Measurements from ENCODE around the gene SLC43A3.
A peak's percentile ranks its signal among the peaks of the same experiment; 100 is the strongest.

Gene SLC43A3

DNA sequence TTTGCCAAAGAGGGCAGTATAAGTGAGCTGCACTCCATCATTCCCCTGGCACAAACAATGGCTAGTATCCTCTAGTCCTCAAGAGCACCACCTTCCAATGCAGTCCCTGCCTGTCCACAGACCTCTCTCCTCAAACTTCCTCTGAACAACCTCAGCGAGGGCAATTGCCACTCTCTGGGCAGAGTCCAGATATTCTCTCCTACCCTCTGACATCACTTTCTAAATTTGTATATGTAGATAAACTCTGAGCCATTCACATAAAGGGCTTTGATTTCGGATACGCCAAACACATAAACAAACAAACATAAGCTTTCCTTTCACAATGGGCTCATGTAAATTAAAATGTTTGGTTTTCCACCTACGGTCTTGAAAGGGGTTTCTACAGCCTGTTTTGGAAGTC lies 3.0 kb upstream of the SLC43A3 start:
- Histone ChIP-seq H3K9ac (ENCODE audit: low read depth in 1 of 2, low read length in 2 of 2) (no peak overlapping the region), H3K36me3 (ENCODE audit: control insufficient read depth in 2 of 2, insufficient read depth in 2 of 2, low read length in 2 of 2) (no peaks in the 10 kb centered on the region), H3K4me1 (ENCODE audit: control insufficient read depth in 2 of 2, insufficient read depth in 2 of 2, low read length in 2 of 2) (peaks cover 19 to 20% of the 10 kb centered on the region in 2 donors), H3K4me3 (ENCODE audit: low read length in 2 of 2) (no peak overlapping the region), H3K27ac (ENCODE audit: low read depth in 2 of 2, low read length in 2 of 2) (no peak overlapping the region), H3K9me3 (ENCODE audit: control insufficient read depth in 2 of 2, low read length in 2 of 2) (no peaks in the 10 kb centered on the region), H3K27me3 (ENCODE audit: control insufficient read depth in 2 of 2, insufficient read depth in 2 of 2, low read length in 2 of 2) (no peaks in the 10 kb centered on the region)

GRCh38 chr11:57428643-57429042 lies 1.7 kb upstream of the SLC43A3 start:
- H3K4me3 ChIP-seq (ENCODE audit: low read length in 2 of 2): no peak overlapping the region
- no peak overlapping the region for H3K27ac ChIP-seq (ENCODE audit: low read depth in 2 of 2, low read length in 2 of 2)
- no peaks in the 10 kb centered on the region for H3K27me3 ChIP-seq (ENCODE audit: control insufficient read depth in 2 of 2, insufficient read depth in 2 of 2, low read length in 2 of 2)
- H3K36me3 ChIP-seq (ENCODE audit: control insufficient read depth in 2 of 2, insufficient read depth in 2 of 2, low read length in 2 of 2): no peaks in the 10 kb centered on the region
- no peak overlapping the region for H3K9ac ChIP-seq (ENCODE audit: low read depth in 1 of 2, low read length in 2 of 2)
- no peaks in the 10 kb centered on the region for H3K9me3 ChIP-seq (ENCODE audit: control insufficient read depth in 2 of 2, low read length in 2 of 2)
- peaks cover 27 to 30% of the 10 kb centered on the region in 2 donors for H3K4me1 ChIP-seq (ENCODE audit: control insufficient read depth in 2 of 2, insufficient read depth in 2 of 2, low read length in 2 of 2)

DNA sequence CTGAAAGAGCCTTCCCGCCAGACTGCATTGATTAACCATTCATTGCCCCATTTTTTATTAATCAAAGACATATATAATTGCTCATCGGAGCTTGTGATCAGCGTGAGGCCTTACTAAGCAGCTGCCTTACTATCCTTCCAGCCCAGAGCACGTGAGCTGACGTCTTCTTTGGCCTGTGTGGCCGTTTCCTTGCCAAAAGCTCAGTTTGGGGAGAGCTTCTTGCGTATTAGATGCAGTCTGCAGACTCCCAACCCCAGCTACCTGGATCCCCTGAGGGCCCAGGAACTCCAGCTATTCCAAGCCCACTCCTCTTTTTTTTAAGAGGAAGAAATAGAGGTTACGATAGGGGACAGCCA lies 784 bp upstream of the SLC43A3 start:
- no peaks in the 10 kb centered on the region for H3K9me3 ChIP-seq (ENCODE audit: control insufficient read depth in 2 of 2, low read length in 2 of 2)
- peak overlapping the region; percentile 69 to 81 for H3K27ac ChIP-seq (ENCODE audit: low read depth in 2 of 2, low read length in 2 of 2)
- H3K27me3 ChIP-seq (ENCODE audit: control insufficient read depth in 2 of 2, insufficient read depth in 2 of 2, low read length in 2 of 2): no peaks in the 10 kb centered on the region
- H3K4me3 ChIP-seq (ENCODE audit: low read length in 2 of 2): no peak overlapping the region
- H3K9ac ChIP-seq (ENCODE audit: low read depth in 1 of 2, low read length in 2 of 2): no peak overlapping the region
- peaks cover 27 to 30% of the 10 kb centered on the region in 2 donors for H3K4me1 ChIP-seq (ENCODE audit: control insufficient read depth in 2 of 2, insufficient read depth in 2 of 2, low read length in 2 of 2)
- no peaks in the 10 kb centered on the region for H3K36me3 ChIP-seq (ENCODE audit: control insufficient read depth in 2 of 2, insufficient read depth in 2 of 2, low read length in 2 of 2)

DNA sequence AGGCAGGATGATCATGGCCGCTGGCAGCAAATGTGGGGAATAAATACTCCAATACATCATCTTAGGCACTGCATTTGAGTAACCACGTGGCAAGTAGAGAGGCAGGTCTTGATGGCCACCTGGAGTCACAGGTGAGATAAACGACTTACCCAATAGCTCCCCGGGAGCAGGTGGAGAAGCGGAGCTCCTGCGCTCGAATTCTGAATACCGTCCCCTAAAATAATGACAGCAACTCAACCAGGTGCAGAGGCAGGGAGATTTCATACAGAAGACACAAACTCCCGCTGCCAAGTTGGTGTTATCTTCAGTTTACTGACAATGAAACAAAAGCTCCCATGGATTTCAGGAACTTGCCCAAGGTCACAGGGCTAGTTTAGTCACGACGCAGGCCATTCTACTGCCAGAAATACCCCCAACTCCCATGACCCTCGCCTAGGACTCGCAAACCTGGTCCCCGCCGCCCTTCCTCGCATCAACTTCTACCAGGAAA lies 437 bp downstream of the SLC43A3 start:
- H3K9me3 ChIP-seq (ENCODE audit: control insufficient read depth in 2 of 2, low read length in 2 of 2): no peaks in the 10 kb centered on the region
- peak overlapping the region; percentile 54 to 71 for H3K4me3 ChIP-seq (ENCODE audit: low read length in 2 of 2)
- no peaks in the 10 kb centered on the region for H3K27me3 ChIP-seq (ENCODE audit: control insufficient read depth in 2 of 2, insufficient read depth in 2 of 2, low read length in 2 of 2)
- no peaks in the 10 kb centered on the region for H3K36me3 ChIP-seq (ENCODE audit: control insufficient read depth in 2 of 2, insufficient read depth in 2 of 2, low read length in 2 of 2)
- H3K9ac ChIP-seq (ENCODE audit: low read depth in 1 of 2, low read length in 2 of 2): peak overlapping the region; percentile 62 to 66
- H3K27ac ChIP-seq (ENCODE audit: low read depth in 2 of 2, low read length in 2 of 2): peak overlapping the region; percentile 69 to 81
- H3K4me1 ChIP-seq (ENCODE audit: control insufficient read depth in 2 of 2, insufficient read depth in 2 of 2, low read length in 2 of 2): peaks cover 27 to 30% of the 10 kb centered on the region in 2 donors

DNA sequence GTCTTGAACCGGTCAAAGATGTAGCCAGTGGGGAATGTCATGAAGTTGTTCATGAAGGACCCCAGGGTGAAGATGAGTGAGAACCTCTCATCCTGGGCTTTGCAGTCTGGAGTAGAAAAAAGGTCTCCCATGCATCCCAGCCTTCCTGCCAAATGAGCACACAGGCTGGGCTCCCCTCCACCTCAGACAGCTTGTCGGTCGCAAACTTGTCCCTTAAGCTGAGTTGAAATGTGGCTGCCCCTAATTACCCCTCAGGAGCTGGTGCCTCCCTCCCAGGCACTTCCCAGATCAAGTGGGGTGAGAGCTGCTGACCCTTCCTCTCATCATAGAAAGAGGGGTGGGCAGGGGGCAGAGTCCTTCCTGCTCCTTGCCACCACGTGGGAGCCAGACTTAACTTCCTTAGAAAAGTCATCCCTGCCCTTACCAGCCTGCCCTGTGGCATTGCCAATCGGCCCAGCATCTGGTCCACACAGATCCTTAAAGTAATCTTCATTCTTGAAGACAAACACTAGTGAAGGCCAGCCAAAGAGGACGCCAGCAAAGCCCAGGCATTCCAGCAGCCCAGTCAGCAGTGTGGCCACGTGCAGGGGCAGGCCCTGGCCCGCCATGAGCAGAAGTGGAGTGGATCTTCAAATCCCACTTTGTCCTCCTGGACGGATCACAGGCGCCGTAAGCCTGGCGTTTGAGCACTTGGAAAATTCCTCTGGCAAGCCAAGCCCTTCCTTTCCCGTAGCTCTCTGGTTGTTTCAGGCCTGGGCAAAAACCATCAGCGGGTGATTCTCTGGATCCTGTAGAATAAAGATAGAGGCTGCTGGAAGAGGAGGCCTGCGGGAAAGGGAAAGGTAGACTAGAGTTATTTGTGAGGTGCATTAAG lies 1.1 kb downstream of the SLC43A3 start:
- H3K4me1 ChIP-seq (ENCODE audit: control insufficient read depth in 2 of 2, insufficient read depth in 2 of 2, low read length in 2 of 2): peaks cover 27 to 30% of the 10 kb centered on the region in 2 donors
- peak overlapping the region; percentile 54 to 71 for H3K4me3 ChIP-seq (ENCODE audit: low read length in 2 of 2)
- no peaks in the 10 kb centered on the region for H3K27me3 ChIP-seq (ENCODE audit: control insufficient read depth in 2 of 2, insufficient read depth in 2 of 2, low read length in 2 of 2)
- H3K9me3 ChIP-seq (ENCODE audit: control insufficient read depth in 2 of 2, low read length in 2 of 2): no peaks in the 10 kb centered on the region
- H3K9ac ChIP-seq (ENCODE audit: low read depth in 1 of 2, low read length in 2 of 2): peak overlapping the region; percentile 37 to 38
- H3K36me3 ChIP-seq (ENCODE audit: control insufficient read depth in 2 of 2, insufficient read depth in 2 of 2, low read length in 2 of 2): no peaks in the 10 kb centered on the region
- H3K27ac ChIP-seq (ENCODE audit: low read depth in 2 of 2, low read length in 2 of 2): peak overlapping the region; percentile 69 to 81

- Histone ChIP-seq H3K4me1 (ENCODE audit: control insufficient read depth in 2 of 2, insufficient read depth in 2 of 2, low read length in 2 of 2) (peaks cover 27 to 30% of the 10 kb centered on the region in 2 donors), H3K9me3 (ENCODE audit: control insufficient read depth in 2 of 2, low read length in 2 of 2) (no peaks in the 10 kb centered on the region), H3K36me3 (ENCODE audit: control insufficient read depth in 2 of 2, insufficient read depth in 2 of 2, low read length in 2 of 2) (peaks cover 0 to 5% of the 10 kb centered on the region in 2 donors), H3K4me3 (ENCODE audit: low read length in 2 of 2) (peak overlapping the region; percentile 19 to 49), H3K9ac (ENCODE audit: low read depth in 1 of 2, low read length in 2 of 2) (peak overlapping the region; percentile 9 to 37), H3K27me3 (ENCODE audit: control insufficient read depth in 2 of 2, insufficient read depth in 2 of 2, low read length in 2 of 2) (no peaks in the 10 kb centered on the region), H3K27ac (ENCODE audit: low read depth in 2 of 2, low read length in 2 of 2) (peak overlapping the region; percentile 69 to 81)
These were observed 1.9 kb downstream of the SLC43A3 start for GRCh38 chr11:57424792-57425564.

DNA sequence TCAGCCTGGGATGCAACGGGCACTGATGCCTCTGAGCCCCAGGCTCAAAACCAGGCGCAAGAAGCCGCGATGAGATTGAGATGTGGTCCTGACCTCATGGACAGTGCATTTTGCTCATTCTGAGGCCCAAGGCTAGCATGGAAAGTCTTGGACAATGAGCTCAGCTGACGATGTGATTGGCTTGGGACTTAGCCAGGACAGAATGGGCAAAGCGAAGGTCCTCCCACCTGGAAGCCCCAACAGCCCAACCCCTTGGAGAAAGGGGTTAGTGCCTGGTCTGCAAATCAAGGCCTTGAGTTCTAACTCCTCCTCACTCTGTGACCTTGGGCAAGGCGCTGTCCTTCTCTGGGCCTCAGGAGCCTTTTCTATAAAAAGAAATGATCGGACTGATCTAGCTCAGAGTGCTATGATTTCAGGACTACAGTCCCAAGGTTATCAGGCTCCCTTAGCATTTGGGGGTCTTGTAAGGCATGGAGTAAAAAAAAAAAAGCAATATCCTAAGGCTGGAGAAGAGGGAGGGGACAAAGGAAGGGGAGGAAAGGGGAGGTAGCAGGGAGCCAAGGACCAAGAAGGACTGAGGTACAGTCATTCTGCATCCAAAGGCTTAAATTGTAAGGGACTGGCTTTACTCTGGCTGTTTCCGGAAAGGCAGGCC lies 2.7 kb downstream of the SLC43A3 start:
- H3K9me3 ChIP-seq (ENCODE audit: control insufficient read depth in 2 of 2, low read length in 2 of 2): no peaks in the 10 kb centered on the region
- H3K27ac ChIP-seq (ENCODE audit: low read depth in 2 of 2, low read length in 2 of 2): peak overlapping the region; percentile 35 to 38
- peaks cover 0 to 8% of the 10 kb centered on the region in 2 donors for H3K36me3 ChIP-seq (ENCODE audit: control insufficient read depth in 2 of 2, insufficient read depth in 2 of 2, low read length in 2 of 2)
- H3K4me3 ChIP-seq (ENCODE audit: low read length in 2 of 2): no peak overlapping the region
- no peaks in the 10 kb centered on the region for H3K27me3 ChIP-seq (ENCODE audit: control insufficient read depth in 2 of 2, insufficient read depth in 2 of 2, low read length in 2 of 2)
- H3K4me1 ChIP-seq (ENCODE audit: control insufficient read depth in 2 of 2, insufficient read depth in 2 of 2, low read length in 2 of 2): peaks cover 27 to 30% of the 10 kb centered on the region in 2 donors
- no peak overlapping the region for H3K9ac ChIP-seq (ENCODE audit: low read depth in 1 of 2, low read length in 2 of 2)

DNA sequence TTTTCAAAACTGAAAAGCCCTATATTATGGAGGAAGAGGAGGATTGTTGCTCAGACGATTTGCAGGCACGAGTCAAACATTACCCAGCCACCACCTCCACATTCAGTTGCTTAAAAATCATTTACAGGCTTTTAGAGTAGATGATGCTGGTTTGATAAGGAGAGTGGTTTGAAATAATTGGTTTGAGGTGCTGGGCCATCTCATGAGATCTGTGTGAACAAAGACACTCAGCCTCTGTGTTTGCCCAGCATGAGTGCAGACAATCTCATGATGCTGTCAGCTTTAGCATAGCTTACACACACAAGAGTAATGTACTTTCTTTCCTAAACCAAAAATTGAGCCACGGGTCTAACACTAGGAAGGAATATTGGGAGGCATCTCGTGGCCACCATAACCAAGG lies 4.3 kb downstream of the SLC43A3 start:
- Histone ChIP-seq H3K36me3 (ENCODE audit: control insufficient read depth in 2 of 2, insufficient read depth in 2 of 2, low read length in 2 of 2) (peaks cover 3 to 8% of the 10 kb centered on the region in 2 donors), H3K27ac (ENCODE audit: low read depth in 2 of 2, low read length in 2 of 2) (no peak overlapping the region), H3K9ac (ENCODE audit: low read depth in 1 of 2, low read length in 2 of 2) (no peak overlapping the region), H3K4me3 (ENCODE audit: low read length in 2 of 2) (no peak overlapping the region), H3K4me1 (ENCODE audit: control insufficient read depth in 2 of 2, insufficient read depth in 2 of 2, low read length in 2 of 2) (peaks cover 27 to 28% of the 10 kb centered on the region in 2 donors), H3K9me3 (ENCODE audit: control insufficient read depth in 2 of 2, low read length in 2 of 2) (no peaks in the 10 kb centered on the region), H3K27me3 (ENCODE audit: control insufficient read depth in 2 of 2, insufficient read depth in 2 of 2, low read length in 2 of 2) (no peaks in the 10 kb centered on the region)

DNA sequence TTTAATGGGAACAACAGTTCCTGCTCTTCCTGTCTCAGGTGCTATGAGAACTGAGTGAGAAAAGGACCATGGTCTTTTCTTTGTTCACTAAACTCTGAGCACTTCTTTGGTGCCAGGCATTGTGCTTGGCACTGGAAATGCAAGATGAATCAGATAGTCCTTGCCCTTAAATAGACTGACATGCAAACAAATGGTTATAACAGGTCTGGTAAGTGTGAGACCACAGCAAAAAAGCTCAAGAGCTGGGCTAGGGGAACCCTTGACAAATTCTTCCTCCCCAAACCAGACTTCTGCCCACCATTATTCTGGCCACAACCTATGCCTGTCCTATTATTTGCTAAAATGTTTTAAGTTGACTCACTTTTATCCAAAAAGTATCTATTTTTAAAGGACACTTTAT lies 5.1 kb downstream of the SLC43A3 start:
- H3K9ac ChIP-seq (ENCODE audit: low read depth in 1 of 2, low read length in 2 of 2): no peak overlapping the region
- H3K36me3 ChIP-seq (ENCODE audit: control insufficient read depth in 2 of 2, insufficient read depth in 2 of 2, low read length in 2 of 2): peaks cover 4 to 8% of the 10 kb centered on the region in 2 donors
- no peak overlapping the region for H3K4me3 ChIP-seq (ENCODE audit: low read length in 2 of 2)
- no peak overlapping the region for H3K27ac ChIP-seq (ENCODE audit: low read depth in 2 of 2, low read length in 2 of 2)
- no peaks in the 10 kb centered on the region for H3K27me3 ChIP-seq (ENCODE audit: control insufficient read depth in 2 of 2, insufficient read depth in 2 of 2, low read length in 2 of 2)
- no peaks in the 10 kb centered on the region for H3K9me3 ChIP-seq (ENCODE audit: control insufficient read depth in 2 of 2, low read length in 2 of 2)
- peaks cover 24% of the 10 kb centered on the region in 2 donors for H3K4me1 ChIP-seq (ENCODE audit: control insufficient read depth in 2 of 2, insufficient read depth in 2 of 2, low read length in 2 of 2)

Measured in mucosa of rectum (tissue), 2 donors.